B cell (primary cell): Measurements from ENCODE around the gene CHMP6.

Experiments used
- EZH2 ChIP-seq: IDR thresholded peaks from 2 replicates; pipeline ENCODE4 v1.6.1; 2012; ENCODE audit warnings: borderline replicate concordance, low read depth, mild to moderate bottlenecking, moderate library complexity, low read length; ENCODE audit not compliant: insufficient read depth, poor library complexity, severe bottlenecking
- TF ChIP-seq, protein P1 (sequence below): fragments of 200-600 bp; IDR thresholded peaks from one replicate; pipeline ENCODE4 v1.8.0; 2022; ENCODE audit warnings: antibody characterized with exemption, mild to moderate bottlenecking

DNA sequence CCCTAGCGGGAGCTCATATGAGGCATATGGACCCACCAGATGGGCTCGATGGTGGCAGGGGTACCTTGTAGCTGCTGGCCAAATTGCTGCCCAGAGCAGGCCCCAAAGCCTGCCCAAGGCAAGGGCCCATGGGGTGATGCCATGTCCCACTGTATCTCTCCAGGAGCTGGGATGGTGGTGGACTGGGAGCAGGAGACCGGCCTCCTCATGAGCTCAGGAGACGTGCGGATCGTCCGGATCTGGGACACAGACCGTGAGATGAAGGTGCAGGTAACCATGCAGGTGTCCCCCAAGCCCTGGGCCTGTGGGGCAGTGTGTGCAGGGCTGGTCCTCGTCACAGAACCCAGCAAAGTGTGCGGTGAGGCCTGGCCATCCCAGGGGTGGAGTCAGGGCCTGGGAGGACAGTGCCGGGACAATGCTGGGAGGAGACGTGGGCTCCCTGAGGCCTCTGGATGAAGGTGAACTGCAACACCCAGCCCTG lies 34.1 kb upstream of the CHMP6 start:
- TF ChIP-seq, protein P1, sequence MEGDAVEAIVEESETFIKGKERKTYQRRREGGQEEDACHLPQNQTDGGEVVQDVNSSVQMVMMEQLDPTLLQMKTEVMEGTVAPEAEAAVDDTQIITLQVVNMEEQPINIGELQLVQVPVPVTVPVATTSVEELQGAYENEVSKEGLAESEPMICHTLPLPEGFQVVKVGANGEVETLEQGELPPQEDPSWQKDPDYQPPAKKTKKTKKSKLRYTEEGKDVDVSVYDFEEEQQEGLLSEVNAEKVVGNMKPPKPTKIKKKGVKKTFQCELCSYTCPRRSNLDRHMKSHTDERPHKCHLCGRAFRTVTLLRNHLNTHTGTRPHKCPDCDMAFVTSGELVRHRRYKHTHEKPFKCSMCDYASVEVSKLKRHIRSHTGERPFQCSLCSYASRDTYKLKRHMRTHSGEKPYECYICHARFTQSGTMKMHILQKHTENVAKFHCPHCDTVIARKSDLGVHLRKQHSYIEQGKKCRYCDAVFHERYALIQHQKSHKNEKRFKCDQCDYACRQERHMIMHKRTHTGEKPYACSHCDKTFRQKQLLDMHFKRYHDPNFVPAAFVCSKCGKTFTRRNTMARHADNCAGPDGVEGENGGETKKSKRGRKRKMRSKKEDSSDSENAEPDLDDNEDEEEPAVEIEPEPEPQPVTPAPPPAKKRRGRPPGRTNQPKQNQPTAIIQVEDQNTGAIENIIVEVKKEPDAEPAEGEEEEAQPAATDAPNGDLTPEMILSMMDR = no peak
- TF ChIP-seq EZH2 = no peak
